H1 (cell line): ENCODE results near the gene MTHFS. TPM values are rescaled to one million over a fixed set of nuclear protein-coding genes. Genes with fewer than 3 reads are reported as not detected.

ENCODE experiments used
- CTCF ChIA-PET: fragments of 300-600 bp; sonication (Branson Sonifier 250); formaldehyde crosslinking; loops from one replicate; lab custom pipeline; 2021; ENCODE audit not compliant: partially characterized antibody; lab: Charles Lee
- POLR2A ChIA-PET: fragments of 300-600 bp; sonication (Branson Sonifier 250); formaldehyde crosslinking; loops from one replicate; lab custom pipeline; 2021; ENCODE audit warnings: inconsistent platforms; ENCODE audit not compliant: partially characterized antibody; lab: Charles Lee
- DNase-seq, 2 experiments: peaks; one replicate each; pipeline versions ENCODE4 v3.0.0 to v3.0.0-alpha.2; 2010 to 2022; ENCODE audit warnings: low spot score in 2 of 2, low read depth in 1 of 2, mixed read lengths in 1 of 2
- FAIRE-seq: peaks from 2 replicates; lab custom pipeline; 2011; peaks lifted over from hg19 to GRCh38; lab: Jason Lieb, UNC
- H2AFZ ChIP-seq: 2 replicates; pipeline ENCODE4 v1.8.1; 2012; ENCODE audit warnings: low read length, inconsistent platforms
- H2AK5ac ChIP-seq: 2 replicates; pipeline ENCODE4 v1.6.1; 2013; ENCODE audit warnings: low read depth, low read length
- H2BK120ac ChIP-seq: replicated peaks from 2 replicates; pipeline ENCODE3; 2013; ENCODE audit warnings: low read depth, low read length, inconsistent platforms
- H2BK12ac ChIP-seq: 2 replicates; pipeline ENCODE4 v1.6.1; 2013; ENCODE audit warnings: low read depth, low read length
- H2BK15ac ChIP-seq: 2 replicates; pipeline ENCODE4 v1.6.1; 2013; ENCODE audit warnings: low read length
- H2BK20ac ChIP-seq: 2 replicates; pipeline ENCODE4 v1.6.1; 2013; ENCODE audit warnings: low read length
- H2BK5ac ChIP-seq: 2 replicates; pipeline ENCODE4 v1.6.1; 2013; ENCODE audit warnings: low read depth, low read length
- H3K14ac ChIP-seq: 2 replicates; pipeline ENCODE4 v1.6.1; 2013; ENCODE audit warnings: inconsistent platforms; ENCODE audit not compliant: insufficient read length
- H3K18ac ChIP-seq: 2 replicates; pipeline ENCODE4 v1.6.1; 2013; ENCODE audit warnings: low read length; ENCODE audit errors: extremely low read depth
- H3K23ac ChIP-seq: 2 replicates; pipeline ENCODE4 v1.6.1; 2013; ENCODE audit warnings: inconsistent platforms; ENCODE audit not compliant: insufficient read length
- H3K23me2 ChIP-seq: 2 replicates; pipeline ENCODE4 v1.6.1; 2013; ENCODE audit warnings: low read depth, low read length
- H3K27ac ChIP-seq: 2 replicates; pipeline ENCODE4 v1.6.1; 2011; ENCODE audit warnings: low read depth, low read length, inconsistent platforms
- H3K27me3 ChIP-seq, 4 experiments: replicated peaks in 1 of 4; 1 replicate in 1 of 4; 2 replicates in 3 of 4; pipeline versions ENCODE4 v1.6.1 to v1.8.1; 2011 to 2013; ENCODE audit warnings: low read length in 3 of 4, mild to moderate bottlenecking in 3 of 4, inconsistent platforms in 2 of 4, mixed read lengths in 2 of 4, moderate library complexity in 1 of 4; ENCODE audit not compliant: control insufficient read depth in 3 of 4, insufficient read depth in 3 of 4; ENCODE audit errors: extremely low read depth in 1 of 4
- H3K36me3 ChIP-seq, 4 experiments: 2 replicates each; pipeline versions ENCODE4 v1.6.1 to v1.8.1; 2011 to 2013; ENCODE audit warnings: mild to moderate bottlenecking in 4 of 4, low read length in 3 of 4, moderate library complexity in 2 of 4, control low read depth in 1 of 4, inconsistent platforms in 1 of 4; ENCODE audit not compliant: insufficient read depth in 4 of 4, control insufficient read depth in 2 of 4
- H3K4ac ChIP-seq: replicated peaks from 2 replicates; pipeline ENCODE3; 2013; ENCODE audit warnings: low read length, low read depth, mixed read lengths, inconsistent platforms; ENCODE audit not compliant: insufficient read length
- H3K4me1 ChIP-seq, 4 experiments: replicated peaks in 1 of 4; 1 replicate in 1 of 4; 2 replicates in 3 of 4; pipeline versions ENCODE4 v1.6.1 to v1.8.1; 2011 to 2013; ENCODE audit warnings: low read length in 3 of 4, inconsistent platforms in 2 of 4, mixed read lengths in 1 of 4; ENCODE audit not compliant: insufficient read depth in 4 of 4, control insufficient read depth in 3 of 4
- H3K4me2 ChIP-seq, 2 experiments: 2 replicates each; pipeline versions ENCODE4 v1.6.1 to v1.8.1; 2011 to 2013; ENCODE audit warnings: low read depth in 2 of 2, low read length in 2 of 2, control low read depth in 1 of 2, inconsistent platforms in 1 of 2, mild to moderate bottlenecking in 1 of 2; ENCODE audit not compliant: insufficient read depth in 1 of 2
- H3K4me3 ChIP-seq, 4 experiments: fragments of 200-600, 300-600 bp in 1 of 4; sonication (generic), shearing (Covaris generic), sonication (Bioruptor Twin) in 1 of 4; 2 replicates each; pipeline versions ENCODE4 v1.5.1 to v1.8.1; 2011 to 2016; ENCODE audit warnings: low read length in 4 of 4, low read depth in 3 of 4, control low read depth in 2 of 4, inconsistent platforms in 2 of 4, mild to moderate bottlenecking in 2 of 4, mixed read lengths in 1 of 4, moderate library complexity in 1 of 4; ENCODE audit not compliant: insufficient read depth in 2 of 4; ENCODE audit errors: extremely low read depth in 1 of 4
- H3K56ac ChIP-seq: replicated peaks from 2 replicates; pipeline ENCODE3; 2013; ENCODE audit warnings: low read depth, mild to moderate bottlenecking, mixed read lengths, low read length, inconsistent platforms; ENCODE audit not compliant: insufficient read length
- H3K79me1 ChIP-seq: 2 replicates; pipeline ENCODE4 v1.6.1; 2013; ENCODE audit warnings: low read depth, low read length, control low read depth
- H3K79me2 ChIP-seq, 2 experiments: 2 replicates each; pipeline versions ENCODE4 v1.6.1 to v1.8.1; 2012 to 2013; ENCODE audit warnings: low read length in 2 of 2, mild to moderate bottlenecking in 2 of 2, inconsistent platforms in 1 of 2; ENCODE audit not compliant: insufficient read depth in 2 of 2, control insufficient read depth in 1 of 2
- H3K9ac ChIP-seq, 4 experiments: replicated peaks in 1 of 4; 1 replicate in 1 of 4; 2 replicates in 3 of 4; pipeline versions ENCODE4 v1.6.1 to v1.8.1; 2011 to 2013; ENCODE audit warnings: low read depth in 3 of 4, low read length in 3 of 4, control low read depth in 2 of 4, mild to moderate bottlenecking in 2 of 4, moderate library complexity in 2 of 4, inconsistent platforms in 1 of 4; ENCODE audit errors: extremely low read depth in 1 of 4
- H3K9me3 ChIP-seq, 2 experiments: 2 replicates each; pipeline versions ENCODE4 v1.6.1 to v1.8.1; 2012 to 2013; ENCODE audit warnings: mild to moderate bottlenecking in 2 of 2, moderate library complexity in 2 of 2, control low read depth in 1 of 2, inconsistent platforms in 1 of 2, low read depth in 1 of 2, low read length in 1 of 2, mixed read lengths in 1 of 2; ENCODE audit not compliant: insufficient read depth in 2 of 2
- H4K20me1 ChIP-seq, 2 experiments: replicated peaks in 1 of 2; 2 replicates each; pipeline versions ENCODE3 to v1.8.1; 2011 to 2013; ENCODE audit warnings: inconsistent platforms in 2 of 2, low read length in 2 of 2, mild to moderate bottlenecking in 1 of 2; ENCODE audit not compliant: insufficient read depth in 2 of 2, control insufficient read depth in 1 of 2
- H4K5ac ChIP-seq: 2 replicates; pipeline ENCODE4 v1.6.1; 2013; ENCODE audit warnings: low read length, low read depth, mixed read lengths, inconsistent platforms; ENCODE audit not compliant: insufficient read length
- H4K8ac ChIP-seq: 2 replicates; pipeline ENCODE4 v1.8.0; 2013; ENCODE audit warnings: mild to moderate bottlenecking, moderate library complexity, low read length, inconsistent platforms; ENCODE audit not compliant: insufficient read depth; ENCODE audit errors: extremely low read depth
- H4K91ac ChIP-seq: replicated peaks from 2 replicates; pipeline ENCODE3; 2013; ENCODE audit warnings: low read length, mixed read lengths, inconsistent platforms; ENCODE audit not compliant: insufficient read length
- CHD1 ChIP-seq: IDR thresholded peaks from 2 replicates; pipeline ENCODE4 v1.6.1; 2012; ENCODE audit warnings: low read depth, low read length, improper control_type of control experiment
- EP300 ChIP-seq, 2 experiments: IDR thresholded peaks; 1 replicate in 1 of 2; 2 replicates in 1 of 2; pipeline ENCODE4 v1.6.1; 2011 to 2012; ENCODE audit warnings: low read depth in 2 of 2, low read length in 2 of 2, mild to moderate bottlenecking in 2 of 2, borderline replicate concordance in 1 of 2, inconsistent platforms in 1 of 2, moderate library complexity in 1 of 2
- EZH2 ChIP-seq: fragments of 200-600 bp; sonication (generic); IDR thresholded peaks from 2 replicates; pipeline ENCODE4 v1.7.1; 2012; ENCODE audit warnings: low read depth, mild to moderate bottlenecking, moderate library complexity, low read length, inconsistent platforms; ENCODE audit not compliant: severe bottlenecking
- GABPA ChIP-seq: IDR thresholded peaks from 2 replicates; pipeline ENCODE4 v1.6.1; 2011; ENCODE audit warnings: mild to moderate bottlenecking, low read length, moderate library complexity, borderline replicate concordance; ENCODE audit not compliant: insufficient read depth
- JUND ChIP-seq: IDR thresholded peaks from 2 replicates; pipeline ENCODE4 v1.6.1; 2011; ENCODE audit warnings: mild to moderate bottlenecking, improper control_type of control experiment, low read length
- KDM5A ChIP-seq: fragments of 200-600 bp; IDR thresholded peaks from 2 replicates; pipeline ENCODE4 v1.7.1; 2012; ENCODE audit warnings: mild to moderate bottlenecking, low read length, inconsistent platforms, mixed read lengths
- NANOG ChIP-seq: IDR thresholded peaks from 2 replicates; pipeline ENCODE4 v1.6.1; 2011; ENCODE audit warnings: low read length, low read depth, mild to moderate bottlenecking, inconsistent platforms; ENCODE audit not compliant: insufficient read depth, poor library complexity, severe bottlenecking
- PHF8 ChIP-seq: fragments of 200-600 bp; sonication (generic); conservative IDR thresholded peaks from 2 replicates; pipeline ENCODE4 v1.7.1; 2012; ENCODE audit warnings: low read depth, mild to moderate bottlenecking, inconsistent platforms, low read length, moderate library complexity
- SIRT6 ChIP-seq: IDR thresholded peaks from one replicate; pipeline ENCODE4 v1.7.1; 2012; ENCODE audit warnings: low read length, inconsistent platforms
- SP2 ChIP-seq: IDR thresholded peaks from 2 replicates; pipeline ENCODE4 v1.6.1; 2012; ENCODE audit warnings: mild to moderate bottlenecking, low read length, inconsistent platforms
- USF2 ChIP-seq: IDR thresholded peaks from 2 replicates; pipeline ENCODE4 v1.6.1; 2011; ENCODE audit warnings: low read length, improper control_type of control experiment
- ZNF274 ChIP-seq: IDR thresholded peaks from 2 replicates; pipeline ENCODE4 v1.7.0; 2012; ENCODE audit warnings: low read length, borderline replicate concordance; ENCODE audit errors: extremely low read depth
- WGBS, 2 experiments: shearing (Covaris generic) in 1 of 2; methylation state at CpG; one replicate each; pipeline versions ENCODE4 v1.1.6 to v1.1.7; 2013 to 2015; ENCODE audit warnings: low lambda C conversion rate in 2 of 2, mixed read lengths in 2 of 2, inconsistent platforms in 1 of 2, low coverage in 1 of 2, missing lambda C conversion rate in 1 of 2; ENCODE audit not compliant: insufficient replicate concordance in 2 of 2, insufficient coverage in 1 of 2, insufficient read length in 1 of 2; ENCODE audit errors: extremely low coverage in 1 of 2, missing lambda C conversion rate in 1 of 2; 5-methylcytosine and 5-hydroxymethylcytosine counted together
- polyA plus RNA-seq, 7 experiments: library from polyadenylated mRNA; depleted of rRNA in 3 of 7; stranded (reverse) in 5 of 7; unstranded in 2 of 7; fragments of >200 nt in 5 of 7; fragments of 200-250 nt in 2 of 7; gene quantifications; 1 replicate in 5 of 7; 2 replicates in 1 of 7; 4 replicates in 1 of 7; pipeline versions ENCODE4 v1.2.1 to v1.2.3, GENCODE V29; 2011 to 2013; ENCODE audit warnings: missing spikeins in 2 of 7, mixed read lengths in 2 of 7
- total RNA-seq: library from RNA; stranded (reverse); fragmentation: NEBNext Ultra II Directional; extraction: Animal tissue kit (Norgen Biotek cat#: 25700); gene quantifications from 2 replicates; pipeline ENCODE4 v1.2.1, GENCODE V29; 2021

The MTHFS gene
- total and polyA plus RNA-seq, 2 of the 8 experiments (the other 6 are each of a cell fraction or from before 2014, with no cell fraction given) = 27.3 to 37.2 TPM

DNA sequence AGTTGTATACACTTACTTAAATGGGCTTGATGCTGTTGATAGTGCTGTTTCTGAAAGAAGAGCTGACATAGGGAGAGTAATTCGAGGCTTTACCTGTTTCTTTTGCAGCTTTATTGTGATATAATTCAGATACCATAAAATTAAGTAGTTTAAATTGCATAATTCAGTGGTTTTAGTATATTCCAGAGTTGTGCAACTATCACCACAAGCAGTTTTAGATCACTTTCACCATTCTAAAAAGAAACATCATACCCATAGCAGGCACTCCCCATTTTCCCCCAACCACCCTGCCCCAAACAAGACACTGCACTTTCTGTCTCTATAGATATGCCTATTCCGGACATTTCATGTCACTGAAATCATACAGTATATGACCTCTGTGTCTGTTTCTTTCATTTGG lies 98.5 kb downstream of the MTHFS start:
- no peak overlapping the region for H2AFZ ChIP-seq
- H3K9me3 ChIP-seq = no peaks in the 10 kb centered on the region
- H3K27me3 ChIP-seq = no peaks in the 10 kb centered on the region
- no peak overlapping the region for H3K27ac ChIP-seq
- no peaks in the 10 kb centered on the region for H3K36me3 ChIP-seq
- no peaks in the 10 kb centered on the region for H3K4me1 ChIP-seq
- H3K79me2 ChIP-seq = no peaks in the 10 kb centered on the region
- H2BK5ac ChIP-seq = no peak overlapping the region
- no peak overlapping the region for H3K9ac ChIP-seq
- FAIRE-seq (no peak), DNase-seq (no peak)
- H3K18ac ChIP-seq = no peak overlapping the region
- no peak overlapping the region for H3K14ac ChIP-seq
- H3K79me1 ChIP-seq = no peaks in the 10 kb centered on the region
- no peak overlapping the region for H3K23ac ChIP-seq
- H4K20me1 ChIP-seq = no peaks in the 10 kb centered on the region
- no peak overlapping the region for H3K4ac ChIP-seq
- H4K5ac ChIP-seq = no peak overlapping the region
- POLR2A ChIA-PET = no interaction called here
- H4K8ac ChIP-seq = no peak overlapping the region
- H3K4me2 ChIP-seq = no peak overlapping the region
- no peak overlapping the region for H2BK120ac ChIP-seq
- H4K91ac ChIP-seq = no peak overlapping the region
- WGBS, 2 experiments = 83% methylated on average over 2 of the region's 2 CpGs; no CpG with 5 or more reads in 1 of the 2 experiments
- H2AK5ac ChIP-seq = no peak overlapping the region
- no peak overlapping the region for H2BK12ac ChIP-seq
- no peak overlapping the region for H3K4me3 ChIP-seq
- no peak overlapping the region for H2BK20ac ChIP-seq
- no peak overlapping the region for H3K56ac ChIP-seq
- H3K23me2 ChIP-seq = no peaks in the 10 kb centered on the region
- TF ChIP-seq EP300 (IDR thresholded peaks at IDR 0.05; ENCODE audit: borderline replicate concordance in 1 of 2, low read depth in 2 of 2, low read length in 2 of 2) (no peak), NANOG (no peak), EZH2 (no peak), KDM5A (no peak), CHD1 (no peak), JUND (no peak), SIRT6 (no peak), ZNF274 (no peak), SP2 (no peak), USF2 (no peak), GABPA (no peak), PHF8 (no peak)
- TF ChIP-seq, all 59 proteins: peak for 0
- CTCF ChIA-PET = interaction anchor here (0.9 to 1.7 kb wide), 5 partner anchors 15 to 458 kb away, joined by 3 to 6 read pairs (median 3); no protein-coding TSS in a partner anchor
- H2BK15ac ChIP-seq = no peak overlapping the region
